PFSK-1 (cell line): Measurements from ENCODE around the gene NEU3.

ENCODE experiments used
- FOXP2 ChIP-seq: optimal IDR thresholded peaks from 2 replicates; pipeline ENCODE3; 2011; ENCODE audit warnings: borderline replicate concordance, control low read depth, inconsistent platforms; ENCODE audit not compliant: insufficient read depth; ENCODE audit errors: extremely low read length, extremely low read depth
- POLR2AphosphoS5 ChIP-seq: IDR thresholded peaks from 2 replicates; pipeline ENCODE4 v1.6.1; 2012; ENCODE audit warnings: low read depth, mild to moderate bottlenecking, control low read depth, low read length, moderate library complexity
- SIN3A ChIP-seq: IDR thresholded peaks from 2 replicates; pipeline ENCODE4 v1.6.1; 2012; ENCODE audit warnings: mild to moderate bottlenecking, low read length, moderate library complexity, borderline replicate concordance; ENCODE audit not compliant: insufficient read depth
- TAF1 ChIP-seq: IDR thresholded peaks from 2 replicates; pipeline ENCODE4 v1.6.1; 2012; ENCODE audit warnings: low read length, control low read depth, borderline replicate concordance; ENCODE audit not compliant: insufficient read depth
- TF ChIP-seq, protein P1 (sequence below), 2 experiments: IDR thresholded peaks; 2 replicates each; pipeline versions ENCODE4 v1.6.1 to v1.8.0; 2011 to 2012; ENCODE audit warnings: low read depth in 2 of 2, low read length in 2 of 2, control low read depth in 1 of 2, inconsistent platforms in 1 of 2, mild to moderate bottlenecking in 1 of 2, moderate library complexity in 1 of 2; ENCODE audit not compliant: insufficient read depth in 1 of 2

Gene NEU3

DNA sequence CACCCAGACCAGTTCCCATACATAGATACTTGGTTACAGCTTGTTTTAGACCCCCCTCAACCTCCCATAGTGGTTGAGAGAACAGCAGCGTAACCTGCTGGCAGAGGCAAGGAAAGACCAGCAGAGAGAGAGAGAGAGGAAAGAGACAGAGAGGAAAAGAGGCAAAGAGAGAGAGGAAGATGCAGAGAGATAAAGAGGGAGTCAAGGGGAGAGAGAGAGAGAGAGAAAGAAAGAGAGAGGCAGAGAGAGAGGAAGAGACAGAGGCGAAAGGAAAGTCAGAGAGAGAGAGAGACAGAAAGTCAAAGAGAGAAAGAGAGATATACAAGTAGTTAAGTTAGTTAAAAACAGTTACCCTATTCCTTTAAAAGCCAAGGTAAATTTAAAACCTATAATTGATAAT is 52.5 kb downstream of the NEU3 start:
- TF ChIP-seq, protein P1, sequence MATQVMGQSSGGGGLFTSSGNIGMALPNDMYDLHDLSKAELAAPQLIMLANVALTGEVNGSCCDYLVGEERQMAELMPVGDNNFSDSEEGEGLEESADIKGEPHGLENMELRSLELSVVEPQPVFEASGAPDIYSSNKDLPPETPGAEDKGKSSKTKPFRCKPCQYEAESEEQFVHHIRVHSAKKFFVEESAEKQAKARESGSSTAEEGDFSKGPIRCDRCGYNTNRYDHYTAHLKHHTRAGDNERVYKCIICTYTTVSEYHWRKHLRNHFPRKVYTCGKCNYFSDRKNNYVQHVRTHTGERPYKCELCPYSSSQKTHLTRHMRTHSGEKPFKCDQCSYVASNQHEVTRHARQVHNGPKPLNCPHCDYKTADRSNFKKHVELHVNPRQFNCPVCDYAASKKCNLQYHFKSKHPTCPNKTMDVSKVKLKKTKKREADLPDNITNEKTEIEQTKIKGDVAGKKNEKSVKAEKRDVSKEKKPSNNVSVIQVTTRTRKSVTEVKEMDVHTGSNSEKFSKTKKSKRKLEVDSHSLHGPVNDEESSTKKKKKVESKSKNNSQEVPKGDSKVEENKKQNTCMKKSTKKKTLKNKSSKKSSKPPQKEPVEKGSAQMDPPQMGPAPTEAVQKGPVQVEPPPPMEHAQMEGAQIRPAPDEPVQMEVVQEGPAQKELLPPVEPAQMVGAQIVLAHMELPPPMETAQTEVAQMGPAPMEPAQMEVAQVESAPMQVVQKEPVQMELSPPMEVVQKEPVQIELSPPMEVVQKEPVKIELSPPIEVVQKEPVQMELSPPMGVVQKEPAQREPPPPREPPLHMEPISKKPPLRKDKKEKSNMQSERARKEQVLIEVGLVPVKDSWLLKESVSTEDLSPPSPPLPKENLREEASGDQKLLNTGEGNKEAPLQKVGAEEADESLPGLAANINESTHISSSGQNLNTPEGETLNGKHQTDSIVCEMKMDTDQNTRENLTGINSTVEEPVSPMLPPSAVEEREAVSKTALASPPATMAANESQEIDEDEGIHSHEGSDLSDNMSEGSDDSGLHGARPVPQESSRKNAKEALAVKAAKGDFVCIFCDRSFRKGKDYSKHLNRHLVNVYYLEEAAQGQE (IDR thresholded peaks at IDR 0.05; ENCODE audit: insufficient read depth in 1 of 2, low read depth in 2 of 2, low read length in 2 of 2): no peak
- TF ChIP-seq FOXP2: no peak
- TF ChIP-seq POLR2AphosphoS5: no peak
- TF ChIP-seq SIN3A: no peak
- no peak for TF ChIP-seq TAF1

DNA sequence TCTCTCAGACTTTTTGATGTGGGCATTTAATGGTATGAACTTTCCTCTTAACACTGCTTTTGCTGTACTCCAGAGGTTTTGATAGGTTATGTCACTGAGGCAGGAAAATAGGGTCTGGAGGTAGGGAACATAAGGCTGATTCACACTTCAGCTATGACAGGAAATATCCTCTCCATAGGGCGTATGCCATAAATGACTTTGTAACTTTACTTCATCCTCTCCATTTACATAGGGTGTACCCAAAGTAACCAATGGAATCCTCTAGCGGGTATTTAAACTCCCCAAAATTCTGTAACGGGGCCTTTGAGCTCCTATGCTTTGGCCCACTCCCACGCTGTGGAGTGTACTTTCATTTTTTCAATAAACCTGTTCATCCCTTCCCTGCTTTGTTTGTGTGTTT is 58.5 kb downstream of the NEU3 start:
- TF ChIP-seq FOXP2 (no peak), TAF1 (no peak), POLR2AphosphoS5 (no peak), SIN3A (no peak)
- TF ChIP-seq, protein P1 (IDR thresholded peaks at IDR 0.05; ENCODE audit: insufficient read depth in 1 of 2, low read depth in 2 of 2, low read length in 2 of 2): no peak

DNA sequence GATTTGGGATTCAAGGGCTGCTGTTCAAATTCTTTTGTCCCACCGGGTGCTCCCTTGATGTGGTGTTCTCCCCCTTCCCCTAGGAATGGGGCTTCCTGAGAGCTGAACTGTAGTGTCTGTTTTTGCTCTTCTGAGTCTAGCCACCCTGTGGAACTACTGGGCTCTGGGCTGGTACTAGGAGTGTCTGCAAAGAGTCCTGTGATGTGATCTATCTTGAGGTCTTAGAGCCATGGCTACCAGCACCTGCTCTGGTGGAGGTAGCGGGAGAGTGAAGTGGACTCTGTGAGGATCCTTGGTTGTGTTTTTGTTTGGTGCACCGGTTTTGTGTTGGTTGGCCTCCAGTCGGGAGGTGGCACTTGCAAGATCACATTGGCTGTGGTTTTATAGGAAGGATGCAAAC is 61.8 kb downstream of the NEU3 start:
- no peak for TF ChIP-seq FOXP2
- TF ChIP-seq, protein P1 (IDR thresholded peaks at IDR 0.05; ENCODE audit: insufficient read depth in 1 of 2, low read depth in 2 of 2, low read length in 2 of 2): no peak
- TF ChIP-seq POLR2AphosphoS5: no peak
- TF ChIP-seq SIN3A: no peak

DNA sequence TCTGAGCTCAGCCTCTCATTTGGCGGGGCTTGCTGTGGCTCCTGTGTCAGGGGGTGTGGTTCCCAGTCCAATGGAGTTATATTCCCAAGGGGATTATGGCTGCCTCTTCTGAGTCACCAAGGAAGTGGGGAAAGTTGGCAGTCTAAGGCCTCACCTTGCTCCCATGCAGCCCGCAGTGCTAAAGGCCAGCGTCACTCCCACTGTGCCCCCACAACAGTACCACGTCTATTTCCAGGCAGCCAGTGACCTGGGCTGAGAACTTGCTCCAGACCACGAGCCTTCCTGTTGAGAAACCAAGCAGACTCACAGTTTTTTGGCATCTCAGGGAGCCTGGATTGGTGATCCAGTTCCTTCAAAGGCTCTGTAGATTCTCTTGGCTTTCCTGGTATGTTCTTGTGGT is 62.3 kb downstream of the NEU3 start:
- TF ChIP-seq SIN3A: no peak
- TF ChIP-seq TAF1: no peak
- no peak for TF ChIP-seq FOXP2
- TF ChIP-seq, protein P1 (IDR thresholded peaks at IDR 0.05; ENCODE audit: insufficient read depth in 1 of 2, low read depth in 2 of 2, low read length in 2 of 2): no peak
- no peak for TF ChIP-seq POLR2AphosphoS5

DNA sequence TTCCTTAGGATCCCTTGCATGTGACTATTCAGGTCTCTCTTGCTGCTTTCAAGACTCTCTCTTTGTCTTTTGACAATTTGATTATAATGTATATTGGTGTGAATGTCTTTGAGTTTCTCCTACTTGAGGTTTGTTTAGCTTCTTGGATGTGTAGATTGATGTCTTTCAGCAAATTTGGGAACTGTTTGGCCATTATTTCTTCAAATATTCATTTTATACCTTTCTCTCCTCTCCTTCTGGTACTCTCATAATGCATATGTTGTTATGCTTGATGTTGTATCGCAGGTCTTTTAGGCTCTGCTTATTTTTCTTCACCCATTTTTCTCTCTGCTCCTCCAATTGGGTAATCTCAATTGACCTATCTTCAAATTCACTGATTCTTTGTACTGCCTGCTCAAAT is 63.7 kb downstream of the NEU3 start:
- TF ChIP-seq TAF1: no peak
- TF ChIP-seq, protein P1 (IDR thresholded peaks at IDR 0.05; ENCODE audit: insufficient read depth in 1 of 2, low read depth in 2 of 2, low read length in 2 of 2): no peak
- TF ChIP-seq FOXP2: no peak
- TF ChIP-seq POLR2AphosphoS5: no peak
